ENCODE results near the gene FBN1. TPM values are rescaled to one million over a fixed set of nuclear protein-coding genes. Genes with fewer than 3 reads are reported as not detected.

Gene FBN1
- total RNA-seq, 4 donors from 2014 or later = 3.9 to 87.0 (median 23.4) TPM

DNA sequence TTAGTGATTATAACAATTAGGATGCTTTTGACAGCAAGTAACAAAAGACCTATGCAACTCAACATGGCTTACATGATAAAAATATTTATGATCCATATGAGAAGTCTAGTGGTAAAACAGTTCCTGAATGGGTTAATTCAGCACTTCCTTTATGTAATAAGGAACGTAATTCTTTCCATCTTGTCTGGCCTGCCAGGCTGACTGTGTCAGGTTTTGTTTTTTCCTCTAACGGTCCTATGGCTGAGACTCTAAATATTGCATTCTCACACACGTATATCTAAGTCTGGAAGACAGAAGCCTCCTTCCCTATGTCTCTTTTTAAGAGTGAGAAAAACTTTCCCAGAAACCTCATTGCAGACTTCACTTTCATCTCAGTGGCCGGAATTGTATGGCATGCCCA lies 263.6 kb downstream of the FBN1 start:
- 64 to 75% methylated on average over 4 of the region's 4 CpGs for WGBS, 2 donors
- Histone ChIP-seq H3K9me3 (no peaks in the 10 kb centered on the region), H3K27me3 (no peaks in the 10 kb centered on the region), H3K36me3 (no peaks in the 10 kb centered on the region), H3K27ac (no peak overlapping the region), H3K4me3 (no peak overlapping the region), H3K4me1 (peaks cover 4 to 42% (median 27%) of the 10 kb centered on the region in 3 donors)
- no peak for TF ChIP-seq POLR2A (IDR thresholded peaks at IDR 0.05)
- TF ChIP-seq, protein P1, sequence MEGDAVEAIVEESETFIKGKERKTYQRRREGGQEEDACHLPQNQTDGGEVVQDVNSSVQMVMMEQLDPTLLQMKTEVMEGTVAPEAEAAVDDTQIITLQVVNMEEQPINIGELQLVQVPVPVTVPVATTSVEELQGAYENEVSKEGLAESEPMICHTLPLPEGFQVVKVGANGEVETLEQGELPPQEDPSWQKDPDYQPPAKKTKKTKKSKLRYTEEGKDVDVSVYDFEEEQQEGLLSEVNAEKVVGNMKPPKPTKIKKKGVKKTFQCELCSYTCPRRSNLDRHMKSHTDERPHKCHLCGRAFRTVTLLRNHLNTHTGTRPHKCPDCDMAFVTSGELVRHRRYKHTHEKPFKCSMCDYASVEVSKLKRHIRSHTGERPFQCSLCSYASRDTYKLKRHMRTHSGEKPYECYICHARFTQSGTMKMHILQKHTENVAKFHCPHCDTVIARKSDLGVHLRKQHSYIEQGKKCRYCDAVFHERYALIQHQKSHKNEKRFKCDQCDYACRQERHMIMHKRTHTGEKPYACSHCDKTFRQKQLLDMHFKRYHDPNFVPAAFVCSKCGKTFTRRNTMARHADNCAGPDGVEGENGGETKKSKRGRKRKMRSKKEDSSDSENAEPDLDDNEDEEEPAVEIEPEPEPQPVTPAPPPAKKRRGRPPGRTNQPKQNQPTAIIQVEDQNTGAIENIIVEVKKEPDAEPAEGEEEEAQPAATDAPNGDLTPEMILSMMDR (IDR thresholded peaks at IDR 0.05) = no peak
- intact Hi-C loops (cut with DNase I) = no loop called here
- no peak for DNase-seq

DNA sequence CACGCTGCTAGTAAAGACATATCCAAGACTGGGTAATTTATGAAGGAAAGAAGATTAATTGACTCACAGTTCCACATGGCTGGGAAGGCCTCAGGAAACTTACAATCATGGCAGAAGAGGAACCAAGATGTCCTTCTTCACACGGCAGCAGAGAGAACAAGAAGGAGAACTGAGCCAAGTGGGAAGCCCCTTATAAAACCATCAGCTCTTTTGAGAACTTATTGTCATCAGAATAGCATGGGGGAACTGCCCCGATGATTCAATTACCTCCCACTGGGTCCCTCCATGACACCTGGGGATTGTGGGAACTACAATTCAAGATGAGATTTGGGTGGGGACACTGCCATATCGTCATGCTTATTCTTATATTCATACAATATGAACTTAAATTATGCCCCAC lies 265.3 kb downstream of the FBN1 start:
- Histone ChIP-seq H3K9me3 (no peaks in the 10 kb centered on the region), H3K4me3 (no peak overlapping the region), H3K36me3 (no peaks in the 10 kb centered on the region), H3K4me1 (peaks cover 4 to 26% (median 15%) of the 10 kb centered on the region in 3 donors), H3K27me3 (no peaks in the 10 kb centered on the region), H3K27ac (no peak overlapping the region)
- WGBS, 2 donors = 76 to 84% methylated on average over 4 of the region's 4 CpGs
- TF ChIP-seq POLR2A (IDR thresholded peaks at IDR 0.05) = no peak
- TF ChIP-seq, protein P1 (IDR thresholded peaks at IDR 0.05) = no peak
- intact Hi-C loops (cut with DNase I) = no loop called here
- DNase-seq = no peak

DNA sequence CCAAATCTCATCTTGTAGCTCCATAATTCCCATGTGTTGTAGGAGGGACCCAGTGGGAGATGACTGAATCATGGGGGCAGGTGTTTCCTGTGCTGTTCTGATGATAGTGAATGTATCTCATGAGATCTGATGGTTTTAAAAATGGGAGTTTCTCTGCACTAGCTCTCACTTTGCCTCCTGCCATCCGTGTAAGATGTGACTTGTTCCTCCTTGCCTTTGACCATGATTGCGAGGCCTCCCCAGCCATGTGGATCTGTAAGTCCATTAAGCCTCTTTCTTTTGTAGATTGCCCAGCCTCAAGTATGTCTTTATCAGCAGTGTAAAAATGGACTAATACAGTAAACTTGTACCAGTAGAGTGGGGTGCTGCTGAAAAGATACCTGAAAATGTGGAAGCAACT lies 269.7 kb downstream of the FBN1 start:
- no peak for DNase-seq
- intact Hi-C loops (cut with DNase I) = no loop called here
- TF ChIP-seq POLR2A (IDR thresholded peaks at IDR 0.05) = no peak
- TF ChIP-seq, protein P1 (IDR thresholded peaks at IDR 0.05) = no peak

DNA sequence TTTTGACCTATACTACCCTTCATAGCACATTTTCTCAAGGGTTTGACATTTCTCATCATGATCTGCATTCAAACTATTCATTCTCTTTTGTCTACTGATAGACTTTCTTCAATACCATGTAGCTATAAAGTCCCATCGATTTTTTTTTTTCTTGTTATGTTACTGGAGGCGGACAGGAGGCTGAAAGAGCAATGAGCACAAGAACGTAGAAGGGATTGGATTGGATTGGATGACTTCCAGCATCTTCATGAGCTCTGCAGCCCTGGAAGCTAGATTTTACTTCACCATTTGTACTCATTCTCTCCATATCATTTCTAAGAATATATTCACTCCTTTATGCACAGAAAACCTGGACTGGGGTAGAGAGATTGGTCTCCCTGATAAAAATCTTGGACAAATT lies 271.0 kb downstream of the FBN1 start:
- intact Hi-C loops (cut with DNase I) = no loop called here
- no peak for DNase-seq

More for the DNA sequence above, 269.7 kb downstream of the FBN1 start:
- WGBS, 2 donors = 96 to 100% methylated on average over 2 of the region's 2 CpGs
- Histone ChIP-seq H3K36me3 (no peaks in the 10 kb centered on the region), H3K27ac (no peak overlapping the region), H3K9me3 (no peaks in the 10 kb centered on the region), H3K4me3 (no peak overlapping the region), H3K4me1 (peaks cover 0 to 11% (median 0%) of the 10 kb centered on the region in 3 donors), H3K27me3 (no peaks in the 10 kb centered on the region)

DNA sequence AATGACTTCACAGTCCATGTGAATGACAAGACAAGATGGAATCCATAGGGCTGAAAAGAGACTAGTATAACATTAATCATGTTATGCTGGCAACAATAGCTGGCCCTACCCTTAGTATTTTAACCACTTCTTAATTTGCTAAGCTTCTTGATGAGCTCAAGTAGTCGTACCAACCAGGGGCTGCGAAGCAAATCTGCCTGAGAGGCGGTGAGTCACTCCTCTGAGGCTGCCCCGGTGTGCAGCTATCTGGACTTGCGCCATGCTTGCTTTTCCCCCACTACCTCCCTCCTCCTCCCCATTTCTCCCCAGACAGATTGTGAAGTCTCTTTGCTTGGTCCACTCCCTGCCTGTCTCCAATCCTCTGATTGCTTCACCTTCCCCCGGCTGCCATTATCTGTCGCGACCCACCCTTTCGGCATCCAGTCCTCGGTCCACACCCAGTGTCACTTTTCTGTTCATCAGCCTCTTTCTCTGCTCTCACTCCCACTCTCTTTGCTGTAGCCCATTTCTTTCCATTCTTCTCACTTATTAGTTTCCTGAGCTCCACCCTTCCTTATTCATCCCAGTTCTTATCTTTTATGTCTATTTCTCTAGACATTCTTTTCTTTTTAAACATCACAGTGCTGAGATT lies 271.6 kb downstream of the FBN1 start:
- 49 to 52% methylated on average over 10 of the region's 10 CpGs for WGBS, 2 donors
- no peak for DNase-seq
- H3K27ac ChIP-seq = no peak overlapping the region
- no peaks in the 10 kb centered on the region for H3K36me3 ChIP-seq
- H3K4me1 ChIP-seq = peaks cover 0 to 16% (median 0%) of the 10 kb centered on the region in 3 donors
- TF ChIP-seq, protein P1 (IDR thresholded peaks at IDR 0.05) = no peak
- TF ChIP-seq POLR2A (IDR thresholded peaks at IDR 0.05) = no peak
- H3K27me3 ChIP-seq = no peaks in the 10 kb centered on the region
- H3K4me3 ChIP-seq = no peak overlapping the region
- no peaks in the 10 kb centered on the region for H3K9me3 ChIP-seq
- intact Hi-C loops (cut with DNase I) = no loop called here

More for the DNA sequence above, 271.0 kb downstream of the FBN1 start:
- Histone ChIP-seq H3K9me3 (no peaks in the 10 kb centered on the region), H3K27me3 (no peaks in the 10 kb centered on the region), H3K4me1 (peaks cover 0 to 16% (median 0%) of the 10 kb centered on the region in 3 donors), H3K27ac (no peak overlapping the region), H3K36me3 (no peaks in the 10 kb centered on the region), H3K4me3 (no peak overlapping the region)
- TF ChIP-seq, protein P1 (IDR thresholded peaks at IDR 0.05) = no peak
- no peak for TF ChIP-seq POLR2A (IDR thresholded peaks at IDR 0.05)
- 77 to 85% methylated on average over 3 of the region's 3 CpGs for WGBS, 2 donors

Data from esophagus squamous epithelium (tissue), 5 donors.